Measurements from ENCODE around the gene PSPH. TPM values are rescaled to one million over a fixed set of nuclear protein-coding genes. Genes with fewer than 3 reads are reported as not detected.

PSPH gene
- total RNA-seq, 3 donors from 2014 or later, result 8.0 to 12.0 (median 11.4) TPM

- H3K9me3 ChIP-seq, result no peaks in the 10 kb centered on the region
- ATAC-seq (no peak), DNase-seq (no peak)
- no peaks in the 10 kb centered on the region for H3K4me1 ChIP-seq (ENCODE audit: low read depth)
- TF ChIP-seq CTCF (IDR thresholded peaks at IDR 0.05), result no peak
- no peaks in the 10 kb centered on the region for H3K36me3 ChIP-seq (ENCODE audit: low read depth)
- H3K4me3 ChIP-seq, result no peak overlapping the region
- intact Hi-C loops (cut with DNase I, micrococcal nuclease), result no loop called here
Measured at GRCh38 chr7:55992346-55992745, 58.9 kb downstream of the PSPH start.

GRCh38 chr7:55983537-55983936 is 67.7 kb downstream of the PSPH start:
- DNase-seq (no peak), ATAC-seq (no peak)
- no peak overlapping the region for H3K4me3 ChIP-seq
- intact Hi-C loops (cut with DNase I, micrococcal nuclease), result no loop called here
- H3K4me1 ChIP-seq (ENCODE audit: low read depth), result no peaks in the 10 kb centered on the region
- TF ChIP-seq CTCF (IDR thresholded peaks at IDR 0.05), result no peak
- no peaks in the 10 kb centered on the region for H3K36me3 ChIP-seq (ENCODE audit: low read depth)
- no peaks in the 10 kb centered on the region for H3K9me3 ChIP-seq

GRCh38 chr7:55980266-55980665 is 71.0 kb downstream of the PSPH start:
- H3K9me3 ChIP-seq, result no peaks in the 10 kb centered on the region
- DNase-seq (no peak), ATAC-seq (no peak)
- no peak for TF ChIP-seq CTCF (IDR thresholded peaks at IDR 0.05)
- H3K4me1 ChIP-seq (ENCODE audit: low read depth), result no peaks in the 10 kb centered on the region
- no peak overlapping the region for H3K4me3 ChIP-seq
- intact Hi-C loops (cut with DNase I, micrococcal nuclease), result no loop called here
- no peaks in the 10 kb centered on the region for H3K36me3 ChIP-seq (ENCODE audit: low read depth)

GRCh38 chr7:55977831-55978230 is 73.4 kb downstream of the PSPH start:
- DNase-seq, result no peak
- intact Hi-C loops (cut with DNase I, micrococcal nuclease), result no loop called here
- Histone ChIP-seq H3K9me3 (no peaks in the 10 kb centered on the region), H3K4me1 (ENCODE audit: low read depth) (no peaks in the 10 kb centered on the region), H3K4me3 (no peak overlapping the region), H3K36me3 (ENCODE audit: low read depth) (no peaks in the 10 kb centered on the region)
- TF ChIP-seq CTCF (IDR thresholded peaks at IDR 0.05), result no peak
- no peak for ATAC-seq

- no peak for DNase-seq
- intact Hi-C loops (cut with DNase I, micrococcal nuclease), result no loop called here
- H3K9me3 ChIP-seq, result no peaks in the 10 kb centered on the region
- no peak for TF ChIP-seq CTCF (IDR thresholded peaks at IDR 0.05)
- no peaks in the 10 kb centered on the region for H3K36me3 ChIP-seq (ENCODE audit: low read depth)
- H3K4me3 ChIP-seq, result no peak overlapping the region
- peaks cover 9% of the 10 kb centered on the region for H3K4me1 ChIP-seq (ENCODE audit: low read depth)
- no peak for ATAC-seq
Measured at GRCh38 chr7:55975988-55976633, 75.1 kb downstream of the PSPH start.

Data from mucosa of descending colon (tissue), 3 donors.